GM15510 (cell line): ENCODE data around the gene GSG1L.

ENCODE experiments used
- POLR2A ChIP-seq: IDR thresholded peaks from 3 replicates; pipeline ENCODE4 v1.6.1; 2011; ENCODE audit warnings: borderline replicate concordance; ENCODE audit not compliant: insufficient read length; ENCODE audit errors: extremely low read depth

Gene GSG1L

GRCh38 chr16:27974896-27975540 is 88.5 kb downstream of the GSG1L start:
- TF ChIP-seq POLR2A: no peak

DNA sequence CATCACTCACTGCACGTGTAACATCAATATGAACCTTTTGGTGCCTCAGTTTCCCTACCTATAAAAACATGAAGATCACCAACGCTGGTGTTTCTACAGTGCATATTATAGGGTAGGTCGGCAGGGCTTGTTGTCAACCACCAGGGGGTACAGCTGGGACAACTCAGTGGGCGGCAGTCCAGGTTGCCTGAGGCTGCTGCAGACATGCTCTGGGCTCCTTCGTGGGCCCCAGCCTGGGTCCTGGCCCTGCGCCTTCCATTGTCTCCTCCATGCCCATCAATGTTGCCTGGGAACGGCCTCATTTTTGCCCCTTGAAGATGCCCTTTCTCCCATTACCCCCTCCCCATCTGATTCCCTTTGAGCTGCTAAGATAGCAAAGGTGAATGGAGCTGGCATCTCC is 89.8 kb downstream of the GSG1L start:
- TF ChIP-seq POLR2A: no peak

DNA sequence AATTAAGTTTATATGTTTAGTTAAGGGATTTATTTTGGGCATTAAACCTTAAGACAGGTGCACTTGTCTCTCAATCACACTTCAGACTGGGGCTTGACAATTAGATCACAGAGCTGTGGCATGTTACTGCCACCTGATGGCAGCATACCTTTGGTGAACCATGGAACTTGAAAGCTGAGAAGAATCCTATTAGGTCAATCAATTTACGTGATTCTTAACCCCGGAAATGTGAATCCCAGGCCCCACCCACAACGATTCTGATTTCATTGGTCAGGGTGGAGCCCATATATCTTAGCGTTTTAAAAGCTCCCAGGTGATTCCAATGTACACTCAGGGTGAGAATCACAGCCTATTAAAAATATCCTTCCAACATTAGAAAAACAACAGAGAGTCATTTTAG is 91.0 kb downstream of the GSG1L start:
- TF ChIP-seq POLR2A: no peak

DNA sequence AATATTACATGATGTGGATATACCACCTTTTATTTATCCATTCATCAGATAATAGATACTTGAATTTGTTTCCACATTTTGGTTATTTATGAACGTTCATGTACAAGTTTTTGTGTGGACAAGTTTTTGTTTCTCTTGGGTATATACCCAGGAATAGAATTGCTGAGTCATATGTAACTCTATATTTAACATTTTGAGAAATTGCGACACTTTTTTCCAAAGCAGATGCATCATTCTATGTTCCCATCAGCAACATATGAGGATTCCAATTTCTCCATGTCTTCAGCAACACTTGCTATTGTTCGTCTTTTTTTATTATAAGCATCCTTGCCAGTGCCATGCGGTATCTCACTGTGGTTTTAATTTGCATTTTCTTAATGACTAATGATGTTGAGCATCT is 93.9 kb downstream of the GSG1L start:
- TF ChIP-seq POLR2A: no peak

- TF ChIP-seq POLR2A: no peak
Observed at GRCh38 chr16:27967169-27967568, 96.3 kb downstream of the GSG1L start.

- TF ChIP-seq POLR2A: no peak
Observed at GRCh38 chr16:27966756-27967155, 96.8 kb downstream of the GSG1L start.

DNA sequence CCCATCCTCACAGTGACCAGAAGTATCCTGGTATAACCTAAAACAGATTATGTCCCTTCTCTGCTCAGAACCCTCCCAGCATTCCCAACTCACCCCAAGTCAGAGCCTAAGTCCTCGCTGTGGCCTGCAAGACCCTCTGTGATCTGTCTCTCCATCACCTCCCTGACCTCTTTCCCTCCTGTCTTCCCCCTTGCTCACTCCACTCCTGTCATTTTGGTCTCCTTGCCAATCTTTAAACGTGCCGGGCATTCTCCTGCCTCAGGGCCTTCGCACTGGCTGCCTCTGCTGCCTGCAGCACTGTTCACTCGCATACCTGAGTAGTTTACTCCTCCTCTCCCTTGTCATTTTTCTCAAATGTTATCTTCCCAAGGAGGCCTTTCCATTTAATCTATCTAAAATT is 97.7 kb downstream of the GSG1L start:
- TF ChIP-seq POLR2A: no peak

- TF ChIP-seq POLR2A: no peak
Observed at GRCh38 chr16:27963471-27963965, 100.0 kb downstream of the GSG1L start.

DNA sequence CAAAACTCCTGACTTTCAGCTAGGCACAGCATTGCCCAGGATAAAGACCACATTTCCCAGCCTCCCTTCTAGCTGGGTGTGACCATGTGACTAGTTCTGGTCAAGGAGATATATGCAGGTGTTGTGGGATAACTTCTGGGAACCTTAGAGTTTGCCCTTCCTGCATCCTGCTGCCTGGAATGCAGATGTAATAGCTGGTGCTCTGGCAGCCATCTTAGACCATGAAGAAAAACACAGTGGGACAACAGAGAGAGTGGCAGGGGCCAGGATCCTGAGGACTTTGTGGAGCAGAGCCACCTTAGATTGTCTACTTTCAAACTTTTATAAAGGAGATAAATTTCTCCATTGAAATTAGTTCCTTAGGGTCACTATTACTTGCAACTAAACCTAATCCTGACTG is 101.3 kb downstream of the GSG1L start:
- no peak for TF ChIP-seq POLR2A

DNA sequence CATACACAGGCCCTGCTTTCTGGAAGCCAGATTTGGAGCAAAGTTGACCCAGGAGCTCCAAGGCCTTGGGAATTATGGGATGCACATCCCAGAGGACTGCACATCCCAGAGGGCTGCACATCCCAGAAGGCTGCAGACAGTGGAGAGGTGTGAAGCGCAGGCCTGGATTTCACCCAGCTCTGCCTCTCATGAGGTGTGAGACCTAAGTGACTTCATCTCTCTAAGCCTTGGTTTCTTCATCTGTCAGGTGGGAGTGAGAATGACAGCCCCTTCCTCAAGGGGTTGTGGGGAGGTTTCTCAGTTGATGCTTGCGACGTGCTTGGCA is 102.3 kb downstream of the GSG1L start:
- TF ChIP-seq POLR2A: no peak

DNA sequence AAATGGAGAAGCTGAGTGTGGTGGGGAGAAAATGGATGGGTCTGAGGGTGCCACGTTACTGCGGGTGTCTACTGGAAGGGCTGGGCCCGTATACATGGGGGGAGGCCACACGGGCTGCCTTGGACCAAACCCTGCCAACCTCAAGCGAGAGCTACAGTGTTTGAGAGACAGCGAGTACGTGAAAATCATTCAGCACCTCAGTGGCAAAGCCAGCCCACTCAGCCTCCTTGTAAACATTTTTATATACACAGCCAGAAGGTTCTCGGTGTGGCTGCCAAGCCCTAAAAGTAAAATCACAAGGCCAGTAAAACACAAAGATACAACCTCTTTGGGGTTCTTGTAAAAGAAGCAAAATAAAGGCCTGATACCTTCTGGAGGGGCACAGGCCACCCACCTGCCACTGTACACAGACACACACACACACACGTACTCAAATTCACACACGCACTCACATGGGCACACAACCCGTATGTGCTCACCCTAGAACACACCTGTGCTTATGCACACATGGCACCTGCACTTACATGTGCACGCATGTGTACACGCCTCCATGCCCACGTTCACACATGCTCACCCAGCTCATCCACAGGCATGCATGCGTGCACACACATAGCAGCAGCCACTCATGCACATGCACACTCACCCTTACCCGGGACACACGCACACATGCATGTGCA is 102.8 kb downstream of the GSG1L start:
- TF ChIP-seq POLR2A: no peak

- no peak for TF ChIP-seq POLR2A
Observed at GRCh38 chr16:27959914-27960313, 103.6 kb downstream of the GSG1L start.

GRCh38 chr16:27954191-27954590 is 109.3 kb downstream of the GSG1L start:
- no peak for TF ChIP-seq POLR2A

GRCh38 chr16:27952811-27953210 is 110.7 kb downstream of the GSG1L start:
- no peak for TF ChIP-seq POLR2A

DNA sequence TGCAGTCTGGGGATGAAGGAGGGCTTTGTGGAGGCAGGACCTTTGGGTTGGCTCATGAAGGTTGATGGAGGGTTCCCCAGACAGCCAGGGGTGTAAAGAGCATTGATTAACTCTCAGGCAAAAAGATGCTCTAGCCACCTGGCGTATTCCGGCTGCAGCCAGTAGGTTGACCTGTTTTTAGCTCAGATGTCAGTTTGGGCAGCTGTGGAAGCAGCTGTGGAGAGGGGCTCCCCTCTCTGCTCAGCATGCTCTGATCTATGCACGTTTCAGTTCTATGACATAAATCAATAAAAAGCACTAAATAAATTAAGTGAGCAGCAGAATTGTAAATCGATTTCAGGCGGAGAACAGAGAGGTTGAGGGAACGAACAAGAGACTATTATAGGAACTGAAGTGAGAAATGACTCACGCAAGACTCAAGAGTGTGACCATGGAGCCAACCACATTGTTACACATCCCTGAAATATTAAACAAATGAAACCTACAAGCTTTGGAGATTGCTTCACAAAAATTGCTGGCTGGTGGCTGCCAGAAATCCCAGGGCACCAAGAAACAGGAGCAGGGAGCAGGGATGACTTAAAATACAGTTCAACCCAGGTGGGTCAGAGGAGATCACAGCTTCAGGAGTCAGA is 111.9 kb downstream of the GSG1L start:
- TF ChIP-seq POLR2A: no peak

DNA sequence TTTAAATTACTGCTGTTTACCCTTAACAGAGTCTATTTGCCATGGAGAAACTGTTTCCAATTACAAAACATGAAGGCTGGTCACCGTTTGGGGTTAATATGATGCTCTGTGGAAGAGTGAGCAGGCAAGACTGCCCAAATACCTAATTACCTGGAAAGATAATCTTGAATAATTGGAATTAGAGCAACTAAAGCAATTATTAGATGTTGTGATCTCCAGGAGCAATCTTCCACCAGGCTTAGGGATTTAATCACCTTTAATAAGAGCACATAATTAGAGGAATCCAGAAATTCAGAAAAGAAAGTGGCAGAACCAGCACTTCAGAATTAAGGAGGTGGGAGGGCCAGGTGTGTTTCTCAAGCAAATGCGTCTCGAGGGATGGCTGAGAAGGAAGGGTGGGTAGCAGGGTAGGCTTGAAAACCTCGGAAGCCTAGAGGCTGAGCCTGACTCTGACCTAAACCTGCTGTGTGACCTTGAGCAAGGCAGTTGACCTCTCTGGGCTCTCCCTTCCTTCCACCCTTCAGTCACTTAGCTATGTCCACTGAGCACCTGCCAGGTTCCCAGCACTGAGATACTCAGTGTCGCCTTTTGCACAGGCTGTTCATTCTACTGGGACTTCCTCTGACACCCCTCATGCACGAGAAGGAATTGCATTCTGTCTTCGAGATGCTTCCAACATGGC is 113.2 kb downstream of the GSG1L start:
- no peak for TF ChIP-seq POLR2A

DNA sequence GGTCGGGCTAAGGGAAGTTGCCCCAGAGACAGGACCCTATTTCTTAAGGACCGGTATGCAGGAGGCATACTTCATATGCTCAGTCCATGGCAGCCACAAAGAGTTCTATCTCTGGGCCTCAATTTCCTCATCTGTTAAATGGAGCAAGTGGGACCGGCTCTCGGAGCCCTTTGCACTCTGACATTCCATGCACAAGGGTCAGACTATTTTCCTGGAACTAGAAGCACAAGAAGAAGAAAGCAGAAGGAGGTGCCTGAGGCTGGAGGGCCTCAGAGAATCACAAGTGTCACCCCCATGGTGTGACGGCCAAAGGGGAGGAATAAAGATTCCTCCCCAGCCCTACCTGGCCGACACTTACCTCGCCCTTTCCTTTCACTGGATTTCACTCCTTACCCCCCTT is 115.8 kb downstream of the GSG1L start:
- no peak for TF ChIP-seq POLR2A
